CD4-positive, alpha-beta T cell treated with Interleukin-10 for 1 hour (primary cell): ENCODE data around the gene GSN.

Source experiments
- DNase-seq: peaks from one replicate; pipeline ENCODE4 v3.0.0-alpha.2; 2020

Gene GSN

GRCh38 chr9:121246821-121247561 is 21.0 kb upstream of the GSN start:
- DNase-seq: no peak

GRCh38 chr9:121249563-121249962 is 18.4 kb upstream of the GSN start:
- peak; percentile 4 for DNase-seq

GRCh38 chr9:121252104-121252851 is 15.7 kb upstream of the GSN start:
- no peak for DNase-seq

GRCh38 chr9:121253162-121253561 is 14.8 kb upstream of the GSN start:
- DNase-seq: no peak

GRCh38 chr9:121253821-121254501 is 14.0 kb upstream of the GSN start:
- no peak for DNase-seq

GRCh38 chr9:121259498-121259897 is 8.5 kb upstream of the GSN start:
- no peak for DNase-seq

GRCh38 chr9:121259935-121260334 is 8.0 kb upstream of the GSN start:
- no peak for DNase-seq

GRCh38 chr9:121260457-121261106 is 7.4 kb upstream of the GSN start:
- no peak for DNase-seq

- DNase-seq: no peak
Observed at GRCh38 chr9:121261107-121261460, 6.9 kb upstream of the GSN start.

GRCh38 chr9:121261755-121262154 is 6.2 kb upstream of the GSN start:
- DNase-seq: no peak

GRCh38 chr9:121262423-121262822 is 5.5 kb upstream of the GSN start:
- DNase-seq: no peak

GRCh38 chr9:121262953-121263352 is 5.0 kb upstream of the GSN start:
- no peak for DNase-seq

GRCh38 chr9:121266356-121266755 is 1.6 kb upstream of the GSN start:
- DNase-seq: no peak

- no peak for DNase-seq
Observed at GRCh38 chr9:121266906-121267650, 884 bp upstream of the GSN start.

- no peak for DNase-seq
Observed at GRCh38 chr9:121268598-121268850, 562 bp downstream of the GSN start.

- DNase-seq: no peak
Observed at GRCh38 chr9:121268851-121269641, 1.1 kb downstream of the GSN start.

- no peak for DNase-seq
Observed at GRCh38 chr9:121269642-121270254, 1.8 kb downstream of the GSN start.

- DNase-seq: no peak
Observed at GRCh38 chr9:121271368-121272341, 3.7 kb downstream of the GSN start.

GRCh38 chr9:121272401-121272948 is 4.5 kb downstream of the GSN start:
- DNase-seq: no peak
